ENCODE measurements around the gene STK11IP. TPM values are rescaled to one million over a fixed set of nuclear protein-coding genes. Genes with fewer than 3 reads are reported as not detected.
A peak's percentile ranks its signal among the peaks of the same experiment; 100 is the strongest.

The STK11IP gene
- total RNA-seq, 1 experiment from 2014 or later = 29.3 TPM

- H3K36me3 Mint-ChIP-seq (ENCODE audit: insufficient read depth, unreplicated experiment) = peaks cover 14% of the 10 kb centered on the region
- CTCF ChIA-PET = no interaction called here
- H3K4me1 Mint-ChIP-seq (ENCODE audit: low read depth, unreplicated experiment) = no peaks in the 10 kb centered on the region
These were observed 26.9 kb downstream of the STK11IP start for GRCh38 chr2:219624565-219624964.

GRCh38 chr2:219625179-219625578 lies 27.5 kb downstream of the STK11IP start:
- intact Hi-C loops (cut with micrococcal nuclease; ENCODE audit: unreplicated experiment) = no loop called here
- Mint-ChIP-seq H3K36me3 (ENCODE audit: insufficient read depth, unreplicated experiment) (peaks cover 14% of the 10 kb centered on the region), H3K4me1 (ENCODE audit: low read depth, unreplicated experiment) (peaks cover under 1% of the 10 kb centered on the region), H3K27ac (ENCODE audit: unreplicated experiment) (no peak overlapping the region), H3K9me3 (ENCODE audit: low read depth, unreplicated experiment) (no peaks in the 10 kb centered on the region), H3K4me3 (ENCODE audit: low read depth, unreplicated experiment) (no peak overlapping the region), H3K27me3 (ENCODE audit: unreplicated experiment) (peaks cover 9% of the 10 kb centered on the region)
- no TSS peak for BruUV-seq (replicated peaks)
- DNase-seq = no peak
- CTCF ChIA-PET = no interaction called here
- TF ChIP-seq CTCF (IDR thresholded peaks at IDR 0.05; ENCODE audit: unreplicated experiment) = no peak

More at GRCh38 chr2:219624565-219624964, 26.9 kb downstream of the STK11IP start:
- DNase-seq = no peak
- TF ChIP-seq CTCF (IDR thresholded peaks at IDR 0.05; ENCODE audit: unreplicated experiment) = no peak
- BruUV-seq (replicated peaks) = no TSS peak
- no peak overlapping the region for H3K27ac Mint-ChIP-seq (ENCODE audit: unreplicated experiment)
- H3K27me3 Mint-ChIP-seq (ENCODE audit: unreplicated experiment) = peaks cover 9% of the 10 kb centered on the region
- H3K9me3 Mint-ChIP-seq (ENCODE audit: low read depth, unreplicated experiment) = no peaks in the 10 kb centered on the region
- intact Hi-C loops (cut with micrococcal nuclease; ENCODE audit: unreplicated experiment) = no loop called here
- no peak overlapping the region for H3K4me3 Mint-ChIP-seq (ENCODE audit: low read depth, unreplicated experiment)

- Mint-ChIP-seq H3K27me3 (ENCODE audit: unreplicated experiment) (peaks cover 9% of the 10 kb centered on the region), H3K4me3 (ENCODE audit: low read depth, unreplicated experiment) (peak overlapping the region; percentile 65), H3K36me3 (ENCODE audit: insufficient read depth, unreplicated experiment) (peaks cover 14% of the 10 kb centered on the region), H3K9me3 (ENCODE audit: low read depth, unreplicated experiment) (no peaks in the 10 kb centered on the region), H3K4me1 (ENCODE audit: low read depth, unreplicated experiment) (peaks cover 8% of the 10 kb centered on the region), H3K27ac (ENCODE audit: unreplicated experiment) (peak overlapping the region; percentile 47)
- intact Hi-C loops (cut with micrococcal nuclease; ENCODE audit: unreplicated experiment) = no loop called here
- no peak for DNase-seq
- TSS peak; percentile 56 for BruUV-seq (replicated peaks)
- no peak for TF ChIP-seq CTCF (IDR thresholded peaks at IDR 0.05; ENCODE audit: unreplicated experiment)
- CTCF ChIA-PET = interaction anchor here (0.5 kb wide), 1 partner anchor 60 kb away, joined by 3 read pairs; no protein-coding TSS in a partner anchor
These were observed 28.9 kb downstream of the STK11IP start for GRCh38 chr2:219626540-219626939.

- DNase-seq = peak; percentile 61
- CTCF ChIA-PET = no interaction called here
- BruUV-seq (replicated peaks) = no TSS peak
- intact Hi-C loops (cut with micrococcal nuclease; ENCODE audit: unreplicated experiment) = no loop called here
- peak; percentile 37 for TF ChIP-seq CTCF (IDR thresholded peaks at IDR 0.05; ENCODE audit: unreplicated experiment)
- peaks cover 8% of the 10 kb centered on the region for H3K4me1 Mint-ChIP-seq (ENCODE audit: low read depth, unreplicated experiment)
- peaks cover 3% of the 10 kb centered on the region for H3K27me3 Mint-ChIP-seq (ENCODE audit: unreplicated experiment)
- H3K4me3 Mint-ChIP-seq (ENCODE audit: low read depth, unreplicated experiment) = peak within 1 kb of the TSS; percentile 65
- no peaks in the 10 kb centered on the region for H3K9me3 Mint-ChIP-seq (ENCODE audit: low read depth, unreplicated experiment)
- H3K36me3 Mint-ChIP-seq (ENCODE audit: insufficient read depth, unreplicated experiment) = peaks cover 14% of the 10 kb centered on the region
- H3K27ac Mint-ChIP-seq (ENCODE audit: unreplicated experiment) = peak within 1 kb of the TSS; percentile 47
These were observed 29.7 kb downstream of the STK11IP start, which contains the start of gene SLC4A3 for GRCh38 chr2:219627103-219628100. Gene SLC4A3 (plus strand): TSS chr2:219627630. CDS start chr2:219627993, 363 bp downstream.
